Uterus (tissue), 4 donors: Measurements from ENCODE around the gene PRAC2. TPM values are rescaled to one million over a fixed set of nuclear protein-coding genes. Genes with fewer than 3 reads are reported as not detected.

ENCODE experiments used
- DNase-seq, 2 donors: peaks; one replicate each; pipeline ENCODE4 v3.0.0-alpha.2; 2019 to 2020
- H3K27ac ChIP-seq, 2 donors: fragments of 200-600 bp; sonication (generic); 1 replicate in 1 of 2; 2 replicates in 1 of 2; pipeline ENCODE4 v1.5.1; 2016 to 2018
- H3K27me3 ChIP-seq, 2 donors: fragments of 200-600 bp; sonication (generic); one replicate each; pipeline ENCODE4 v1.5.1; 2018 to 2019; ENCODE audit warnings: control low read depth in 1 of 2
- H3K36me3 ChIP-seq, 2 donors: fragments of 200-600 bp; sonication (generic); one replicate each; pipeline ENCODE4 v1.5.1; 2019; ENCODE audit warnings: control low read depth in 1 of 2
- H3K4me1 ChIP-seq, 2 donors: fragments of 200-600 bp; sonication (generic); one replicate each; pipeline ENCODE4 v1.5.1; 2018 to 2019; ENCODE audit warnings: control low read depth in 1 of 2
- H3K4me3 ChIP-seq, 2 donors: fragments of 200-600 bp; sonication (generic); 1 replicate in 1 of 2; 2 replicates in 1 of 2; pipeline ENCODE4 v1.5.1; 2018 to 2019; ENCODE audit warnings: mild to moderate bottlenecking in 1 of 2
- H3K9me3 ChIP-seq, 2 donors: fragments of 200-600 bp; sonication (generic); one replicate each; pipeline ENCODE4 v1.5.1; 2019; ENCODE audit warnings: control low read depth in 1 of 2
- CTCF ChIP-seq, 4 experiments: fragments of 200-600 bp in 2 of 4; fragments of 450-650 bp in 2 of 4; sonication (generic) in 2 of 4; IDR thresholded peaks; one replicate each; pipeline ENCODE4 v1.5.1; 2016 to 2019; ENCODE audit warnings: antibody characterized with exemption in 4 of 4, mild to moderate bottlenecking in 2 of 4, moderate library complexity in 1 of 4
- POLR2A ChIP-seq, 2 donors: fragments of 450-650 bp; IDR thresholded peaks; one replicate each; pipeline ENCODE4 v1.6.1; 2016; ENCODE audit warnings: antibody characterized with exemption in 2 of 2, mild to moderate bottlenecking in 1 of 2, moderate library complexity in 1 of 2
- intact Hi-C: fragments of 100-400 bp; cut with DNase I; formaldehyde crosslinking; loops from one replicate; pipeline ENCODE4 v1.15.1; 2023; ENCODE audit warnings: low total_unique reads
- total RNA-seq, 4 donors: library from RNA; depleted of rRNA in 3 of 4; stranded (reverse); fragments of >200 nt in 3 of 4; gene quantifications; one replicate each; pipeline versions ENCODE4 v1.1.0 to v1.2.4, GENCODE V29; 2014 to 2023
- donor health status: DM: yes; HTN: yes; CAD: no.

Gene PRAC2
- total RNA-seq, 4 donors from 2014 or later: not detected

DNA sequence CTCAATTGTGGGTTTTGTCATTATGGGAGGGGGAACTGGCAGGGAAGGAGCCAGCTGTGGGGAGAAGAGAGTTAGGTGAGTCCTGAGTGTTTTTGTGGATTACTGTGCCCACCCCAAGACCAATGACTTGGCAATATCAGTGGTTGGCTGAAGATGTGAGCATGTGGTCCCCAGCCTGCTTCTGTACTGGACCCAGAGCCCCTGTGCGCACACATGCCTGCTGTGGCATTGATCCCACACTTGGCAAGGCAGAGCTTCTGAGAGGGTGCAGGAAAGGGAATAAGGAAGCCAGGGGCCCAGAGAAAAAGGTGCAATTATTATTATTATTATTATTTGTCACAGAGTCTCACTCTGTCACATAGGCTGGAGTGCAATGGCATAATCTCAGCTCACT, 2.0 kb upstream of the PRAC2 start:
- Histone ChIP-seq H3K9me3 (no peaks in the 10 kb centered on the region), H3K4me1 (no peaks in the 10 kb centered on the region), H3K27me3 (peaks cover 50 to 98% of the 10 kb centered on the region in 2 donors), H3K4me3 (no peak overlapping the region), H3K36me3 (no peaks in the 10 kb centered on the region), H3K27ac (no peak overlapping the region)
- DNase-seq: no peak
- no peak for TF ChIP-seq CTCF (IDR thresholded peaks at IDR 0.05)
- TF ChIP-seq POLR2A (IDR thresholded peaks at IDR 0.05): no peak
- intact Hi-C loops: loop anchor here (5.0 kb wide), 1 partner anchor 161 kb away; no protein-coding TSS in a partner anchor

DNA sequence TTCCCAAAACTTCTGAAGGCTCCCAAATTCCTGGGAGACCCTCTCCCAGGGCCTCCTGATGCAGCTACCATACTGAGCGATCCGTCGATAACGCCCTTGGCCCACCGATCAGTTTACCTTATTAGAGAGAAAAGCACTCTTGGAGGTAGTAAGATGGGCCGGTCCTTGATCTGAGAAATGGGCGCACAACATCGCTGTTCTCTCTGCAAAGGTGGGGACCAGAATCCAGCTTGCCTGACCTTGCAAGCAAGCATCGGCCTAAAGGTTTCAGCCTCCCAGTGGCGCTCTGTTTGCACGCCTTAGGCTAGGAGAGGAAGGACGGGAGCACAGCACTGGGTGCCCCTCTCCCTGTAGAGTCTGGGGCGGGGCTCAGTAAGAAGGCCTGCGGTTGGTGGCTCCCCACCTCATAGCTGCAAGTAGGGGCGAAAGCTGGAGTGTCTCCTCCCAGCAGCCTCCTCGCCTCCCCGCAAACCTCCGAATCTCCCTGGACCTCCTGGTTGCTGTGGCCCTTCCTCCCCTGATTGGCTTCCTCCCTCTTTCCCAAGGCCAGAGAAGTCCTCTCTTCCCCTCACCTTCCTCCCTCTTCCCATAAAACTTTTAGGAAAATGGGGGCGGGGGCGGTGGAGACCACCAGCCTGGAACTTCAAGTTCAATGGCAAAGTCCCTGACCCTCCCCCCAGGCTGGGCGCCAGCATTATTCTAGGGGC, 631 bp upstream of the PRAC2 start, which contains the start of gene PRAC1:
Gene PRAC1, minus strand, starts transcription at position 318 of the 707 bp plus-strand sequence. Its CDS starts 126 bp downstream, at position 192.
- Histone ChIP-seq H3K27ac (no peak within 1 kb of the TSS), H3K4me1 (no peaks in the 10 kb centered on the region), H3K27me3 (peaks cover 46 to 97% of the 10 kb centered on the region in 2 donors), H3K36me3 (no peaks in the 10 kb centered on the region), H3K4me3 (no peak within 1 kb of the TSS), H3K9me3 (no peaks in the 10 kb centered on the region)
- TF ChIP-seq CTCF (IDR thresholded peaks at IDR 0.05) (no peak), POLR2A (IDR thresholded peaks at IDR 0.05) (no peak)
- no peak for DNase-seq
- intact Hi-C loops: loop anchor here (5.0 kb wide), 1 partner anchor 160 kb away; no protein-coding TSS in a partner anchor

DNA sequence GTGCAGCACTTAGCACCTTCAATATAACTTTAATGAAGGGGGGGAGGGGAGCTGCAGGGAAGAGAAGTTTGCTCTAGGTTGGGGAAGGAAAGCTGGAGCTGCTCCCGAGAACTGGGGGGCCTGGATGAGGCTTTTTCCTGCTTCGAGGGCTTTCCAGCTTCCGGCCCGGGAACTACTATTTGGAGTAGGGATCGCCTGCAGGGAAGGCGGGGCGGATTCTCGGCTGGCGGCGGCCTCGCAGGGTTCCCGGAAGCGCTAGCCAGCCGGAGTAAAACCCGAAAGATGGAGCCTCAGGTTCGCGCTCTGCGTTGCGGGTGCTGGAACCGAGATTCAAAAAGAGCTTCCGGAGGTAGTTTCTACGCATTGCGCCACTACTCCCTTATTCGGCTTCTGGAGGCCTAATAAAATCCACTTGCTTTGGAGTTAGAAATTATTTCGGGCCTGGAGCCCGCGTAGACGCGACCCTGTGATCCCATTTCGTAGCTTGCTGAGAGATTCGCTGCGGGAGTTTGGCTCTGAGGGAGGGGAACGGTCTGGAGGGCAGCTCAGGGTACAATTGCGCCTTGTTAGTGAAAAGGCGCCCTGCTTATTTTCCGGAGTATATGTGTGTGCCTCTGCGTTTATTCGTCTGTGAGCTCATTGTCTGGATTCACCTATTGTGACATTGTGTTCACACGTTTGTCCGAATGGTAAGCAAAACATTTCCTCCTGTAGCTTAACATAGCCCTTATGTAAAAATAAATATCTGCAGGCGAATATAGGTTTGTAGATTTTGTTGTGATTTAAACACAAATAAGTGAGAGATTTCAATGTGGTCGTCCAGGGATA, 652 bp downstream of the PRAC2 start:
- no peaks in the 10 kb centered on the region for H3K9me3 ChIP-seq
- H3K36me3 ChIP-seq: no peaks in the 10 kb centered on the region
- peaks cover 45 to 97% of the 10 kb centered on the region in 2 donors for H3K27me3 ChIP-seq
- H3K27ac ChIP-seq: no peak overlapping the region
- intact Hi-C loops: loop anchor here (5.0 kb wide), 1 partner anchor 159 kb away; no protein-coding TSS in a partner anchor
- TF ChIP-seq CTCF (IDR thresholded peaks at IDR 0.05): no peak
- no peak for TF ChIP-seq POLR2A (IDR thresholded peaks at IDR 0.05)
- no peaks in the 10 kb centered on the region for H3K4me1 ChIP-seq
- no peak overlapping the region for H3K4me3 ChIP-seq
- no peak for DNase-seq

DNA sequence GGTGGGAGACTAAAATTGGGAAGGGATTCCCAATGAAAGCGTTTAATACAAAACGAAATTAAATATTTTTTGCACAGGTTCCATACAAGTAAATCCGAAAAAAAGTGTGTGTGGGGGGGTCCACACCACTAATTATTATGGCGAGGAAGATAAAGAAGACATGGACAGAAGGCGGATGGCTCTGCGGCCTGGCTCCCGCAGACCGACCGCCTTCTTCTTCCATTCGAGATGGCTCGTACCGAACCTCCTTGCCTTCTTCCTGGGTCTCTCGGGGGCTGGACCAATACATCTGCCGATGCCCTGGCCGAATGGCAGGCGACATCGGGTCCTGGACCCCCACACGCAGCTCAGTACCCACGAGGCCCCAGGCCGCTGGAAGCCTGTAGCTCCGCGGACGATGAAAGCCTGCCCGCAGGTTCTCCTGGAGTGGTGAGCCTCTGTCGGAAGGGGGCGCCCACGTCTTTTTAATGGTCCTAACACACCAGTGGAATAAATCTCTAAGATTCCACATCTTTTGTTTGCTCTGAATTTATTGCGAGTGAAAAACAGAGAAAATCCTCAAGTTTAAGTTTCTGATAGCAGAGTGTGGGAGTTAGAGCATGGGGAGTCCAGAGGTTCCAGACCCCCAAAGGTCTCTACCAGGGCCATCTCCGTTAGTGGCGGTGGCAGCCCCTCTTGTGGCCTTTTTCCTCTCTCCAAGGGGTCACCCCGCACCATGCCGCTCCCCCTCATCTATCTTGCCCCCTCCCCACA, 1.4 kb downstream of the PRAC2 start:
- Histone ChIP-seq H3K27me3 (peaks cover 44 to 96% of the 10 kb centered on the region in 2 donors), H3K4me1 (no peaks in the 10 kb centered on the region), H3K27ac (no peak overlapping the region), H3K9me3 (no peaks in the 10 kb centered on the region), H3K36me3 (no peaks in the 10 kb centered on the region), H3K4me3 (no peak overlapping the region)
- peak; percentile 62 to 73 (median 72) for TF ChIP-seq CTCF (IDR thresholded peaks at IDR 0.05)
- no peak for TF ChIP-seq POLR2A (IDR thresholded peaks at IDR 0.05)
- DNase-seq: peak; percentile 83 to 84
- intact Hi-C loops: loop anchor here (5.0 kb wide), 1 partner anchor 158 kb away; no protein-coding TSS in a partner anchor
